GM21447 (cell line): Measurements from ENCODE around the gene NOVA1.
"Not testable (repeated sequence)": the region's sequence is repeated elsewhere in the genome, so short reads cannot be mapped to it uniquely, and the experiment has no call there.

ENCODE experiments used
- ATAC-seq: cut with Tn5 transposase; IDR thresholded peaks from one replicate; pipeline ENCODE4 v1.9.1; 2021; ENCODE audit not compliant: unreplicated experiment

The NOVA1 gene, protein sequence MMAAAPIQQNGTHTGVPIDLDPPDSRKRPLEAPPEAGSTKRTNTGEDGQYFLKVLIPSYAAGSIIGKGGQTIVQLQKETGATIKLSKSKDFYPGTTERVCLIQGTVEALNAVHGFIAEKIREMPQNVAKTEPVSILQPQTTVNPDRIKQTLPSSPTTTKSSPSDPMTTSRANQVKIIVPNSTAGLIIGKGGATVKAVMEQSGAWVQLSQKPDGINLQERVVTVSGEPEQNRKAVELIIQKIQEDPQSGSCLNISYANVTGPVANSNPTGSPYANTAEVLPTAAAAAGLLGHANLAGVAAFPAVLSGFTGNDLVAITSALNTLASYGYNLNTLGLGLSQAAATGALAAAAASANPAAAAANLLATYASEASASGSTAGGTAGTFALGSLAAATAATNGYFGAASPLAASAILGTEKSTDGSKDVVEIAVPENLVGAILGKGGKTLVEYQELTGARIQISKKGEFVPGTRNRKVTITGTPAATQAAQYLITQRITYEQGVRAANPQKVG

DNA sequence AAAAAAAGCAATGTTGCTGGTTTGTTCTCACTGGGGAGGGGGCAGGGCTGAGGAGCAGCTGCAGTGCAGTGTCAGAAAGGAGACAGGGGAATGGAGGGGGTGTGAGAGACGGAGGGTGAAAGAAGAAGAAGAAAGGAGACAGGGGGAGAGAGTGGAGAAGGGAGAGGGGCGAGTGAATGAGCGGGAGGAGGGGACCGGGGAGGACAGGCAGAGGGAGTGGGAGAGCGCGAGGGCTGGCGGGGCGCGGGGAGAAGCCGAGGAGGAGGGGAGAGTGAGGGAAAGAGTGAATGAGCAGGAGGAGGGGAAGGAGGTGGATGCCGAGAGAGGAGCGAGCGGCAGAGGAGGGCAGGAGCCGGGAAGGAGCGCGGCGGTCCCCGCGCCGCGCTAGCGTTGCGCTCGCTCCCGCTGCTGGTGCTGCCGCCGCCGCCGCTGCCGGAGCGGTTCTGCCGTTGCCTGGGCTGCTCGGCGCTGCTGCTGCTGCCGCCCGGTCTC, at the start of gene NOVA1:
TSS of gene NOVA1 (minus strand) at position 445 of the 492 bp plus-strand sequence. CDS start 597 bp downstream, outside the sequence.
- ATAC-seq: no peak

DNA sequence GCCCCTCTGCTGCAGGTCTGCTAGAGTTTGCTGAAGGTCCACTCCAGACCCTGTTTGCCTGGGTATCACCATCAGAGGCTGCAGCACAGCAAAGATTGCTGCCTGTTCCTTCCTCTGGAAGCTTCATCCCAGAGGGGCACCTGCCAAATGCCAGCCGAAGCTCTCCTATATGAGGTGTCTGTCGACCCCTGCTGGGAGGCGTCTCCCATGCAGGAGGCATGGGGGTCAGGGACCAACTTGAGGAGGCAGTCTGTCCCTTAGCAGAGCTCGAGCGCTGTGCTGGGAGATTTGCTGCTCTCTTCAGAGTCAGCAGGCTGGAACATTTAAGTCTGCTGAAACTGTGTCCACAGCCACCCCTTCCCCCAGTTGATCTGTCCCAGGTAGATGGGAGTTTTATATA, 47.2 kb upstream of the NOVA1 start:
- ATAC-seq: not testable (repeated sequence)

DNA sequence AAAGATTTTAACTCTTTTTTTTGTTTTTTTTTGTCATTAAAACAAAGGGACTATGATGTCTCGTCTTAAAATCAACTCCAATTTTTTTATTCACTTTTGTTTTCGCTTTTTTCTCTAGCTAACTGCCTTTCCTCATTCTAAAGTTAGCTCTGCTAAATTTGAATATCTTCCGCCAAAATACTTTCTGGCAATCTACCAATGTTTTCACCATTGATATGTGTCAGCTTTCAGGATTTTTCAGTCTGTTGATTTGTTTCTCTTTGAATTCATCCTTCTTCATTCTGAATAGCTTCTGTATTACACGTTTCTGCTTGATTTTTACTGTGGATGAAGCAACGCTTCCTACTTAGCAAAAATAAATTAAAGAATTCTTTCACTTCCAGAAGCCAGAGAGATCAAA, 38.7 kb upstream of the NOVA1 start:
- ATAC-seq: no peak

DNA sequence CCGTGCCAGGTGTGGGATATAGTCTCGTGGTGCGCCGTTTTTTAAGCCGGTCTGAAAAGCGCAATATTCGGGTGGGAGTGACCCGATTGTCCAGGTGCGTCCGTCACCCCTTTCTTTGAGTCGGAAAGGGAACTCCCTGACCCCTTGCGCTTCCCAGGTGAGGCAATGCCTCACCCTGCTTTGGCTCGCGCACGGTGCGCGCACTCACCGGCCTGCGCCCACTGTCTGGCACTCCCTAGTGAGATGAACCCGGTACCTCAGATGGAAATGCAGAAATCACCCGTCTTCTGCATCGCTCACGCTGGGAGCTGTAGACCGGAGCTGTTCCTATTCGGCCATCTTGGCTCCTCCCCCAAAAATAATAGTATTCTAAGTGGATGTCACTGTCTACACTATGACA, 37.1 kb upstream of the NOVA1 start:
- ATAC-seq: not testable (repeated sequence)

DNA sequence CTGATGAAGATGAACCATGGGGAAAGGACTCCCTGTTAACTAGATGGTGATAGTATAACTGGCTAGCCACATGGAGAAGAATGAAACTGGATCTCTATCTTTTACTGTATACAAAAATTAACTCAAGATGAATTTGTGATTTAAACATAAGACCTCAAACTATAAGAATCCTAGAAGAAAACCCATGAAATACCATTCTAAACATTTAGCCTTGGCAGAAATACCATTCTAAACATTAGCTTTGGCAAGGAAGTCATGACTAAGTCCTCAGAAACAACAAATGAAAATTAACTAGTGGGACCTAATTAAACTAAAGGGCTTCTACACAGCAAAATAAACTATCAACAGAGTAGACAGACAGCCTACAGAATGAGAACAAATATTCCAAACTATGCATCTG, 28.4 kb upstream of the NOVA1 start:
- no peak for ATAC-seq

DNA sequence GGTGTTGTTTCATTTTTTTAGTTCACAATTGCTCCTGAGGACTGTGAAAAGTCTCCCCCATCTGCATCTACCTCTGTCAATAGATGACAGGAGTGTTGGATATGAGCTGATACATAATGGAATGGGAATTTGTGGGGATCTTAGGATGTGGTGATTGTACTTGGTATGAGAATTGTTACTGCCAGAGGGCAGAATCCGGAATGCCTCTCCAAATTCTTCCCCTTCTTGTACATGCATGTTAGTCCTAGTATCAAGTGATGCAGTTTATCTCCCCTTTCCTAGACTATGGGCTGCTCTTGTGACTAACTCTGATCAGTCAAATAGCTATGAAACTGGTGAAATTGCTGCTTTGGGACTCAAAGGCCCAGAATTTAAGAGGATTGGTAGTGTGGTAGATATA, 24.8 kb upstream of the NOVA1 start:
- ATAC-seq: no peak

DNA sequence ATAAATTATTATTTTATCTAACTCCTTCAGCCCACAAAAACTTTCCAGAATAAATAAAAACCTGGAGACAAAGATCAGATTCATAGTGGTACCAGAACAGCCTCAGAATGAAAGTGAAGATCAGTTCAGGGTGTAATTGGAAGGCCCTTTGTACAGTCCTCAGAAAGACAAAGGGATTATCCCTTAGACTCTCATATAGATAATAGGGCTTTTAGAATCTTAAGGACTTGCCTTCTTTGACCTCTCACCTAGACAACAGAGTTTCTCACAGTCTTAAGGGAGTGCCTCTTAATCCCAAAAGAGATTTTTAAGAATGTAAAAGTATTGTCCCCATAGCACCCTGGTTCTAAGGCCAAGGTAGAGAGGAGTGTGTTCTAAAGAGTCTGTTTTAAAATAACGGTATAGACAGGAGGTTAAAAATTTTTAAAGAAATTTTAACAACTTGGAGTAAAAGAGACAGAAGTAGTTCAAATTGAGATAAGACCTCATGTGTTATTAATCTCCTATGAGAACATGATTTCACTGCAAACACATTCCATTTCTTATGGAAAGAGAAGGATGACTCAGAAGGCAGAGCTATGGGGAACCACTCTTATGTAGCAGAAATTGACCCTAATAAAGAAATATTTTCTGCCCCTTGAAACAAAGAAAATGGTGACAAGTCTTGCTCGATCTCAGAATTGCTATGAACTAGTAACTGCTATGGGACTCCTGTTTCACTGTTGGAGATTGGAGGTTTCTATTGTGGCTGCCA, 24.2 kb upstream of the NOVA1 start:
- ATAC-seq: no peak

DNA sequence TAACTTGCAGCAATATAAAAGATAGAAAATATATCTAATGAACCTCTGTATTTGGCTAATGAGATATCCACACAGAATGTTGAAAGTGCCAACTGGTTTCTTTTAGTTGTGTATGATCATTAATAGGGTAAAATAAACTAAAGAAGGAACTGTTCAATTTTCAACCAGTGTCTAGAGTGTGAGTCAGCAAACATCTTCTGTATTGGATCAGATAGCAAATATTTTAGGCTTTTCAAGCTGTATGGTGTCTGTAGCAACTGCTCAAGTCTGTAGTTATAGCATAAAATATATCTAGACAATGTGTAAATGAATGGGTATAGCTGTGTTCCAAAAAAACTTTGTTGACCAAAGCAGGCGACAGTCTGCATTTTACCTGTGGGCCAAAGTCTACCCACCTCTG, 23.5 kb upstream of the NOVA1 start:
- ATAC-seq: no peak

DNA sequence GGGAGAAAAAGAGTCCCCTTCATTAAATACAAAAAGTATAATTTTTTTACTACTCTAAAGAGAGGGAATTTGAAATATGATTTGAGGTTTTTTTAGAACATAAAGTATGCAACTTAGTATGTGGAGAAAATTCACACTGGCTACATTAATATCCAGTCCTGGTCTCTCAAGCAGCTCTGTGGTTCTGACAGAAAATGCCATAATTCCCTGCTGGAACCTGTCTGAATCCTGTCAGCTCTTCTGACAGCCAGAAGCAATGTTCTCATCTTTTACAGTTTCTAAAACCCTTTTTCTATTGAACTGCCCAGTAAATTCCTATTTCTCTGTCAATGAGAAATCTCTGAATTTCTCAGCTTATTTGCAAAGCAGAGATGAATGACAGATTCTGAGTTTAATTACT, 13.4 kb upstream of the NOVA1 start:
- no peak for ATAC-seq

DNA sequence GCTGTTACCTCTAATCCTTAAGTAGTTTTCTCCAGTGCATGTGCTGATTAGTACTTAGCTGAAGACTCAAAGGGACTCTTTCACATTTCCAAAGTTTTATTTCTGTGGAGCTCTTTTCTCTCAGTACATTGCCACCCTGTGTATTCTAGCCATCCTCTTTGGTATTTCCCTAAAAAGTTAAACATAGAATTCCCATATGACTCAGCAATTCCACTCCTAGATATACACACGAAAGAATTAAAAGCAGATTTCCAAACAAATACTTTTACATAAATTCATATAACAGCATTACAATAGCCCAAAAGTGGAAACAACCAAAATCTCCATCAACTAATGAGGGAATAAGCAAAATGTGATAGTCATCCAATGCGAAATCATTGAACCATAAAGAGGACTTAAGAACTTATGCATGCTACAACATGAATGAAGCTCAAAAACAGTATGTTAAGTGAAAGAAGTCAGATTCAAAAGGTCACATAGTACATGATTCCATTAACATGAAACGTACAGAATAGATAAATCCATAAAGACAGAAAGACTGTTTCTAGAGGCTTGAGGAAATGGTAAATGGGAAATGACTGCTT, 9.0 kb upstream of the NOVA1 start:
- ATAC-seq: no peak

DNA sequence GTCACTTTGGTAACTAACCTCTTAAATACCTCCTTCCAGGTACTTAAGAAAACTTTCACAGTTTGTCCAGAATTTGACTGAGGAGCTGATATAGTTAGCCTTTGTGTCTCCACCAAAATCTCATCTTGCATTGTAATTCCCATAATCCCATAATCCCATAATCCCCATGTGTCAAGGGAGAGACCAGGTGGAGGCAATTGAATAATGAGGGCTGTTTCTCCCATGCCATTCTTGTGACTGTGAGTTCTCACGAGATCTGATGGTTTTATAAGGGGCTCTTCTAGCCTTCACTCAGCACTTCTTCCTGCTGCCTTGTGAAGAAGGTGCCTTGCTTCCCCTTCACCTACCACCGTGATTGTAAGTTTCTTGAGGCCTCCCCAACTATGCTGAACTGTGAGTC, 7.8 kb upstream of the NOVA1 start:
- ATAC-seq: no peak

DNA sequence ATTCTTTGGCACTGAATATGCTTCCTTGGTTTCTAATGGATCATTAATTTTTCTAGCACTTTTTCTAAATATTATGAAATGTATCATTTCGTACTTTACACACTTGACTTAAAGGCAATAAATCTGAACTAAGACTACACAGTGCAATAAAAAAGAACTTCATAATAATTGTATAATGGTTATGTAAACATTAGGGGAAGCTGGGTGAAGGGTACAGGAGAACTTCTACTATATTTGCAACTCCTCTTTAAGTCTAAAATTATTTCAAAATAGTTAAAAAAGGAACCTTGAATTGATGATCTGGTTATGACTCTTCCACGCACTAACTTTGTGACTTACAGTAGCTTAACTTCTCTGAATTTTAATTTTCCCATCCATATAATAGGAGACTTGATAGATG, 5.1 kb upstream of the NOVA1 start:
- ATAC-seq: no peak

DNA sequence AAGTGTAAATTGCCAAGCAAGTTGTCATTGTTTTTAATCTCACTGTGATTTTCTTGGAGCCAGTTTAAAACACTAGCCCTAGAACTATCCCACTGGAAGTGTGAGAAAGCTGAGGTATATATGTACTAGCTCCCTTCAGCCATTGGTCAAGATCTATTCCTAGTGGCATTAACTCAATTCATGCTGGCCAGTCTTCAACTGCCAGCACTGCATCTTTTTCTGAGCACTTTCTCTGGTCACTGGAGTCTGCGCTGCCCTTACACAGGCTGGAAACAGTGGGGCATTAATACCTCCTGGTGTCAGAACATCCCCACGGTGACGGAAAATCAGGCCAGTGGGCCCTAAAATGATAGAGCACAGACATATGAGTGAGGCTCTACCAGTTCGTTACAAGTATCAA, 4.0 kb upstream of the NOVA1 start:
- ATAC-seq: no peak

DNA sequence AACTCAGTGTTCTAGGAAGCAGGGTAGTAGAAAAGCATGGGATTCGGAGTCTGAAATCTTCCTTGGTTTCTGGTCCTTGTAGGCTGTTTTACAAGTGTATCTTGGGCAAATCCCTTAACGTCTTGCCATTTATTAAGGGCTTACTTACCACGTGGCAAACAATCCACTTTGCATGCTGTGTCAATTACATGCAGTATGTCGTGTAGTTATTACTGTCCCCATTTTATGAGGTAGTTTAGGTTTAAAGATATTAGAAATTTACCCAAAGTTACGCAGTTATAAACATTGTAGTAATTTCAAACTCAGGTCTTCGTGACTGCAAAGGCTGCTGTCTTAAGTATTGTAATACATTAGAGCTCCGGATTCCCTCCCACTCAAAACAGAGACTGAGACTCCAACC, 1.5 kb upstream of the NOVA1 start:
- ATAC-seq: no peak

DNA sequence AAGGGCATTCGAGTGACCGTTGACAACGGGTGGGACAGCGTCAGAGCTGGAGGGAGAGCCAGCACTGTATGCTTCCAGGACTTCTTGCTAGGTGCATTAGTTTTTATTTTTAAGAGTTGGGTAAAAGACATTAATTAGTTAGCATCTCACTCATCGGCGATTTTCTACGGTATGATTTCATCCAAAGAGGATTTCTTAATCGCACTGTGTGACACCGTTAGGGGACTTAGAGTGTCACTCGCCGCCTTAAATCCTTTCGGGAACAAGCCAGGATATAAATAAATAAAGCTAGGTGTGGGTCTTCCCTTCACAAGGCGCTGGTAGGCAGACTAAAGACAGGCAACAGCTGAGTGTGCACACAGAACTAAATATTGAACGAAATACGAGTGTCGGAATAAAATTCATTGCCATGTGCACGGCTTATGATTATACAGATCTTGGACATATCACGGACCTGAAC, 869 bp upstream of the NOVA1 start:
- ATAC-seq: no peak

DNA sequence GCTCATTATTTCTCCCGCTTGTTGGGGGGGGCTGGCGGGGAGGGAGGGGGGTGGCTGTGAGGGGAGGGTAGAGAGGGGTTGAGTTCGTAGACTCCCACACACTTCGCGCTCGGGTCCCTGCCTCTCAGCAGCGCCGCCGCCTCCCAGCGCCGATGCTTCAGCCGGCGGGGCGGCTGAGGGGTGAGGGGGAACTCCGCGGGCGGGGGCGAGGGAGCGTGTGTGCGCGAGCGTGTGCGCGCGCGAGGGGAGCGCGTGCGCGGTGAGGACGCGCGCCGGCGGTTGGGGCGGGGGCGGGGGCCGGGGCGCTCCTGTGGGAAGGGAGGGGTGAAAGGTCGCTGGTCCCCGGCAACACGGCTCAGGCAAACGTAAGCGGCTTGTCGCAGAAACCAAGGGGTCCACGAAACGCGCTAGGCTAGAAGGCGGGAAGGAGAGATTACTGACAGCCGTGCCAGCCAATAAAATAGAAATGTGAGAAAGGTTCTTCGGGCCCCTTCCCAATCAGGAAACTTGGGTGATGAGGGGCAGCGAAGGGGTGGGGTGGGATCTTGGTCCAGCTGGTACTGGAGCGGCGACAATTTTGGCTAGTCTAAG, 343 bp upstream of the NOVA1 start:
- ATAC-seq: no peak

DNA sequence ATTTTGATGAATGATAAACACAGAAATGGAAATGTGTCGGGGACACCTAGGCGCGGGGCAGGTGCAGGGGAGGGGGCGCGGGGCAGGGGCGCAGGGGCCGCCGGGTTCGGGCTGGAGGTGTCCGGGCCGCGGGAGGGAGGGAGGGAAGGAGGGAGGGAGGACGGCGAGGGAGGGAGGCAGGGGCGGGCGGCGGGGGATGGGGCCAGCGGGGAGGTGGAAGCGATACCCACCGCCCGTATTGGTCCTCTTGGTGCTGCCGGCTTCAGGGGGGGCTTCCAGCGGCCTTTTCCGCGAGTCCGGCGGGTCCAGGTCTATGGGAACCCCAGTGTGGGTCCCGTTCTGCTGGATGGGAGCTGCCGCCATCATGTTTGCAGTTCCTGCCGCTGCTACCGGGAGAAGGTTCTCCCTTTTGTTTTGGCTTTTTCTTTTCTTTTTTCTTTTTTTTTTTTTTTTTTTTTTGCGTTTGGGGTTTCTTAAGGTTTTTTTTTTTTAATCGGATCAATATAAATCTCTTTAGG, 703 bp downstream of the NOVA1 start:
- no peak for ATAC-seq

DNA sequence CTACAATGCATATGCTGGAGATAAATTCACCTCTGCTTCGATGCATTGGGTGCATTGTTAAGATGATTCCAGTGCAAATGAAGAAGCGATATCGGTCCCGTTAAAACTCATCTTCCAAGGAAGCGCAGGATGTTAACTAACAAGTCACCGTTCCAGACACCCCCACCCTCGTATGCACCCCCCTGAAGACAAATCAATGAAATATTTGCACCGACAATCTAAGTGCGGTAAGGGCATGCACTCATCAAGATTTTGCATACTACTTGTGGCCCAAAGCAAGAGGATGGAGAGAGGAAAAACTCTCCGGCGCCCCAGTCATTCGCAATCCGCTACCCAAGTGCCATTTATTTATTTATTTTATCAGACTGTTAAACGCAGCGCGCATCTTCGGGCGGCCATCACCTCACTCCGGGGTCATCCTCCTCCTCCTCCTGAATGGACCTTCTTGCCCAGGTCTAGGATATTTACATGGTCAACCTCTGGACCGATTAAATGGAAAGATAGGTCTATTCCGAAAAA, 1.2 kb downstream of the NOVA1 start:
- ATAC-seq: no peak

DNA sequence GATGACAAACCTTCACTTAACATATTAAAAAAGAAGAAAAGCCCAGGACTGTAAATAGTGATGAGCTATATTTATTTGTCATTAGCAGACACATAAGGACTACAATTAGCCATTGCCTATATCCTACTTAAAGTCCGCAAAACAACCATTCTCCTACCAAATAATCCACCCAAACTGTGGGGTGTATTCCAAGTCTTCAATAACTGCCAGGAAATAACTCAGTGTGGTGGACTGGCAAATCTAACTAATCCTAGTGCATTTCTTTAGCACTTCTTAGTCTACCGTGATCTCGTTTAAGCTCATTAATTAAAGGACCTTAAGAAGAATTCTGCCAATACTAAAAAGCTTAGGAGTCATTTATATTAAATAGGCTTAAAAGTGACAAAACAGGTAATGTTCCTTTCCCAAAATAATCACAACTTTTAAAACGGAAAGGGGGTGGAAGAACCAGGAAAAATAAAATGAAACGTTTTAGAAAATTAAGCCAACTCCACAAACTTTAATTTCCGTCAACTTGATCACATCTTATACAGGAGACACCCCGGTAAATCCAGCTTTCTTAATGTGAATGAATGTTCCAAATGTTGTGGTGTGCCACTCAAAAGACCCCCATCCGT, 1.8 kb downstream of the NOVA1 start:
- ATAC-seq: no peak
